Activated CD4-positive, alpha-beta T cell treated with anti-CD3 and anti-CD28 coated beads, Interleukin-2, amount 50 U/mL, for 24 hours (primary cell): ENCODE results near the gene SLC16A9.

Experiments
- DNase-seq, 2 donors: peaks; one replicate each; pipeline ENCODE4 v3.0.0-alpha.2; 2020; ENCODE audit warnings: low read depth in 1 of 2, low spot score in 1 of 2

The SLC16A9 gene

DNA sequence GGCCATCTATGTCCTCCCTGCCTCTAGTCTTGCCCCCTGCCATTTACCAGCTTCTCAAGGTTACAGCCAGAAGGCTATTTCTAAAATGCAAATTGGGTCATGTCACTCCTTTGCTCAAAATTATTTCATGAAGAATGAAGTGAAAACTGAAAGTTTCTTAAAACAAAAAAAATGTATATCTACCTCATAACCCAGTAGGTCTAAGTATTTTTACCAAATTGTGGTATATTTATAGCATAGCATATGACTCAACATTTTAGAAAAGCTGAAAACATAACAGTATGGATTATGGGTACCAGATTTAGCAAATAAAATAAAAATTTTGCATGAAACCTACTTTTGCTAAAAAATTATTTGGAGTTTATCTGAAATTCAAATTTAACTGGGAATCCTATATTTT, 78.4 kb downstream of the SLC16A9 start:
- DNase-seq, result no peak

DNA sequence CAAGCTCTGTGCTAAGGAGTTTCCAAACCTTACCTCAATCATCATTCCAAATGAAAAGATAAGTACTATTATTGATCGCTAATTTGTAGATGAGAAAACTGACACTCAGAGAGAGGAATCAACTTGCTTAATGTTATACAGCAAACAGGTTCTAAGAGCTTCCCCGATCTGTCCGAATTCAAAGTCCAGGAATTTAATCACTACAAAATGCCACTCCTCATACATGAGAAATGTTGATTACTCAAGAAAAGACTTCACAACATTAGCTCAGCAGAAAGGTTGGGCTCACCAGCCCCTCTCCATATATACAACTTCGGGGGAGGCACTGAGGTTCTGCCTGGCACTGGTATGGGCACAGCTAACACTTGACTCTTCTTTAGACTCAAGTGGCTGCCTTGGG, 80.7 kb downstream of the SLC16A9 start:
- no peak for DNase-seq

DNA sequence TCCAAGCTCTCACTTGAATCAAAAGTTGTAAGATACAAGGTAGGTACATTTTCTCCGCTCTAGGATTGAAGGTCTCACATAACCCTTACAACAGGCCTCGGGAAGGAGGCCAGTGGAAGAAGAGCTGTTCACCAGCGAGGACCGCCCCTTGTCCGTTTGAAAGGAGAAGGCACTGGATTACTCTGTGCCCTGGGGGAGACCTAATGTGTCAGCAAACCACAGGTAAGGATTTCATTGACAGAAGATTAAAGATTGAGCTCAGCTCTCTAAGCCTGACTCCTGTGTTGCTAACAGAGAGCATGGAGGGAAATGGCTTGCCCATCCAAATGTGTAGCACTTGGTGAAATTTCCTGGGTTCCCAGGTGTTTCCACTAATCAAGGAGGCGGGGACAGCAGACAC, 81.2 kb downstream of the SLC16A9 start:
- no peak for DNase-seq

DNA sequence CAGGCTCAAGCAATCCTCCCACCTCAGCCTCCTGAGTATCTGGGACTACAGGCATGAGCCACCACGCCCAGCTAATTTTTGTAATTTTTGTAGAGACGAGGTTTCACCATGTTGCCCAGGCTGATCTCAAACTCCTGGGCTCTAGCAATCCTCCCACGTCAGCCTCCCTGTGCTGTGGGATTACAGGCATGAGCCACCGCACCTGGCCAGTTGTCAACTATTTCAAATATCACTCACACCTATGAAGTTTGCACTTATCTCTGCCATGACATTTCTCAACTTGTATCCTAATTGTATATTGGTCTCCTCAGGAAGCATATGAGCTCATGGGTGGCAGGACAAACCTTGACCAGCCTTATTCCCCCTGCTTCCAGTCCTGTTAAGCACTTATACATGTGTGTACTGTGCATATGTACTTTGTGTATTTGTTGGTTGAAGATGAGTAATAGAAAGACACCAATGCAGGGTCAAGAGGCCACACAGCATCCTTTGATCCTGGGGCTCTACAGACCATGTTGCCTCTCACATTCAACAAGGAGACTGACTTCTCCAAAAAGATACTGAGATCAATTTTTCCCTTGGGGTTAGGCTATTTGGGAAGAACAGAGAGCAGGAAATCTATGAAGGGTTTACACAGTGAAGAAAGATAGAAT, 82.2 kb downstream of the SLC16A9 start:
- no peak for DNase-seq

DNA sequence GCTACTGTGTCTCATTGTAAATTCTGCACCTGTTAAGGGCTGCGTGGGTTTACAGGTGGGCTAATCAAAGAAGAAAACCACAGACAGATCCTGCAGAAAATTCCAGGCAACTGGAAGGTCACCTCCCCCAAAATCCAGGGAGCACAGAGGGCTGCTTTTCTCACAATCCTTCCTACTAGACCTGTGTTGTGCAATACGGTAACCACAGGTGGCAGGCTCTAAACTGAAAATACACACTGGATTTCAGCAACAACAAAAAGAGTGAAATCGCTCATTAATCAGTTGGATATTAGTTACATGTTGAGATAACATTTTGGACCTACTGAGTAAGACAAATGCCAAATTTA, 83.2 kb downstream of the SLC16A9 start:
- DNase-seq, result no peak

DNA sequence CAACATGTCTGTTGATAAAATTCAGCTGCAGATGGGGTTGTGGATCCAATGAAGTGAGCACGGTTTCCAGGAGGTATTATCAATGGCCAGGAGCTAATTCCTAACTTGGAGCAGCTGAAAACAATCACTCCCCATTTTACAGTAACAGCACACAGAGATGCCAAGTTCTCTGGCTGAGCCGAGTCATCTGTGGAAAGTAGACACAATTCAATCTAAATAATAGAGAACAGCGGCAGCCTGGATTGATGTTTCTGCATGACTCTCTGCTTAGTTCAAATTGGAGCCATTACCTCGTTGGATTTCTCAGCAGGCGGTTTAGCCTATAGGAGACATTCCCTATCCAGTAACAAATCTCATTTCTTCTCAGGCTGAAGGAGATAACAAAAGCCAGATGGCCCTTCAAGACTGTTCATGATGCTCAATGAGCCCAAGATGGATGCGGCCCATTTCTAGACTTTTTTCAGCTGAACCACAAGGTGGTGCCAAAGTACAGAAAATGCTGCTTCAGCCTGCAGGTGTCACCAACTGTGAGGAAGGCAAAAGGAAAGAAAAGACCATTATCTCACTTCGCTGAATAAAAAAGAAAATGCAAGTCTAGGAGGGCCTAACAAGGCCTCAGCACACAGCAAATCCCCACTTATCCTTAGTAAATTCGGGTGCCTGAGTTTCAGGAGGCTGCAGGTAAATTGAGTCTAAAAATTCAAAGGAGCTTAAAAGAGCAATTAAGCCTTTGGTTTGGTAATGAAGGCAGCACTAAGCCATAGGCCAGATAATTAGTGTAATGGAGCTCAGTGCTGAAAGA, 83.7 kb downstream of the SLC16A9 start:
- DNase-seq, result peak; percentile 4 to 51

DNA sequence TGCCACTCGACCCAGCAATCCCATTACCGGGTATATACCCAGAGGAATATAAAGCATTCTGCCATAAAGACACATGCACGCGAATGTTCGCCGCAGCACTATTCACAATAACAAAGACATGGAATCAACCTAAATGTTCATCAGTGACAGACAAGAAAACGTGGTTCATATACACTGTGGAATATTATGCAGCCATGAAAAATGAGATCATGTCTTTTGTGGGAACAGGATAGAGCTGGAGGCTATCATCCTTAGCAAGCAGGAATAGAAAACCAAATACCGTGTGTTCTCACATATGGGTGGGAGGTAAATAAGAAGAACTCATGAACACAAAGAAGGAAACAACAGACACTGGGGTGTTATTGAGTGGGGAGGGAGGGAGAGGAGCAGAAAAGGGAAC, 84.7 kb downstream of the SLC16A9 start:
- no peak for DNase-seq

DNA sequence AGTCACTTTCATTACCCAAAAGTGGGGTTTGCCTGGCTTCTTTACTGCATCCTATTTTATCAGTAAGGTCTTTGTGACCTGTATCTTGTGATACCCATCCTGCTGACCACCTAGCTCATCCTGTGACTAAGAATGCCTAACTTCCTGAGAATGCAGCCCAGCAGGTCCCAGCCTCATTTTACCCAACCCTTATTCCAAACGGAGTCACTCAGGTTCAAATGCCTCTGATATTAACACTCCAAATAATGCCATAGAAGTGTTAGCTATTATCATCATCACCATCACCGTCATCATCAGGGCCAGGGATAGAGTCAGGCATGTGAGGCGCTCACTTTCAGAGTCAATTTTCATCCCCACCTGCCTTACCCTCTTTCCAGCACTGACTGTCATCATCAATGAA, 85.5 kb downstream of the SLC16A9 start:
- no peak for DNase-seq

DNA sequence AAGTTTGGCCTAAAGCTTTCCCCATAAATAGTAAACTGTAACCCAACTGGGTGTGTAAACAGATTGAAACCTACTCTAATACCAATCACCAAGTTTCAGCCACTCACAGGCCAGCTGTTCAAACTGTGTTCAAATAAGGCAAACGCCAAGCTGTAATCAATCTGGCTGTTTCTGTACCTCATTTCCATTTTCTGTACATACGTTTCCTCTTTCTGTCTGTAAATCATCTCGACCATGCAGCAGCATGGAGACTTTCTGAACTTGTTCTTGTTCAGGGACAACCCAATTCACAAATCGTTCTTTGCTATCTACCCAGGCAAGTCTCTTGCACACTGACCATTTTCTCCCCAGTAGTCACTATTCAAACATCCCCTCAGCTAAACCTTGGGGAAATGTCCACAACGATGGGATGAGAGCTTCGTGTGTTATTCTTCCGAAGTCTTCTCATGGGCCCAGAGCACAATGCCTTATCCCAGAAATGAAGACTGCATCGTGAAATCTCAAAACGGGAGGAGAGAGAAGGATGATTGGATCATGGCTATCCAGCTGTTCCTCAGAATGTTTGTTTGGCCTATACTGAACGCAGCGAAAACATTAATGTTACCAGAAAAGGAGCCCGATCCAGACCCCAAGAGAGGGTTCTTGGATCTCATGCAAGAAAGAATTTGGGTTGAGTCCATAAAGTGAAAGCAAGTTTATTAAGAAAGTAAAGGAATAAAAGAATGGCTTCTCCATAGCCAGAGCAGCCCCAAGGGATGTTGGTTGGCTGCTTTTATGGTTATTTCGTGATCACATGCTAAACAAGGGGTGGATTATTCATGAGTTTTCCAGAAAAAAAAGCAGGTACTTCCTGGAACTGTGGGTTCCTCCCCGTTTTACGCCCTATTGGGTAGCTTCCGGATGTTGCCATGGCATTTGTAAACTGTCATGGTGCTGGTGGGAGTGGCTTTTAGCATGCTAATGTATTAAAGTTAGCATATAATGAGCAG, 86.2 kb downstream of the SLC16A9 start:
- DNase-seq, result no peak

DNA sequence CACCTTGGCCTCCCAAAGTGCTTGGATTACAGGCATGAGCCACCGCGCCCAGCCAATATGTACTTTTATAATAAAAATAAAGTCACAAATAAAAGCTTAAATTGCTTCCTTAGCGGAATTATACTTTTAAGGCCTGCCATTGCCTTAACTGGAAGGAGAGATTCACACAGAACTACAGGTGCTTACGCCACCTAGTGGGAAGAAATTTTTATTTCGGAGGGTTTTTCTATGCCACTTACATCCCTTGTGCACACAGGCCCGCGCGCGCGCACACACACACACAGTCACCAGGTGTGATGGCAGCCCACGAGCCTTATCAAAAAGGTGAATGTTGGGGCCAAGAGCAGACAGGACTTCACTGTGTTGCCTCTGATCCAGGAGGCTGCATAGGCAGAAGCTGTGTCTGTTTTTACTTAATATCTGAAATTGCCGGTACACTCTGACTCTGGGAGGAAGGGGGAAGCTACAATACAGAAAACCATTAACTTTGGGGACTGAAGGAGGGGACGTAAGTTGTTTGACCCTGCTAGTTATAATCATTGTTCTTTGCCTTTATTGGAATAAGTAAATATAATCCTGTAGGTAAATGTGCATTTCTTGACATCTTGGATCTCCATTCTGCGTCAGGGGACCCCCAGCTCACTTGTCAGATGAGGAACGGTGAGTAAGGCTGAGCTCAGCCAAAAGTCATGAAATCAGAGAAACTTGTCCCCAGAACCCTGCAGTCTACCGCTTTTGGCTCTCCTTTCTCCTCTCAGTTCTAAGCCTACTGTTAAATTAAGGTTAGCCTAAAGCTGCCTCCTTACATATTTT, 87.1 kb downstream of the SLC16A9 start:
- DNase-seq, result peak in 1 of 2 donors; percentile 11

DNA sequence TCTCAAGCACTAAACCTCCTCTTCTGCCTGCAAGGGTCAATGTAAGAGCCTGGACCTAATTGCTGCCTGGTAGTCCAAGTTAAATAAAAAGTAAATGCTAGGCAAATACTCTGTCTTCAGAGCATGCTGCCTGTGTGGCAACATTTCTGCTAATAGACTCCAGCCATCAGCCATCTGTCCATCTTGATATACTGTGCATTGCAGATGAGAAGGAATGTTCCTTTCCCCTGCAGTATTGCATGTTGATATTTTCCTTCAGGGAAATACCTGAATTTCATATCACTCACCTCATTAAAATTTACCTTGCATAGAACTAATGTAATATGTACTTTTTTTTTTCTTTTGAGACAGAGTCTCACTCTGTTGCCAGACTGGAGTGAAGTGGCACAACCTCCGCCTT, 87.9 kb downstream of the SLC16A9 start:
- no peak for DNase-seq

DNA sequence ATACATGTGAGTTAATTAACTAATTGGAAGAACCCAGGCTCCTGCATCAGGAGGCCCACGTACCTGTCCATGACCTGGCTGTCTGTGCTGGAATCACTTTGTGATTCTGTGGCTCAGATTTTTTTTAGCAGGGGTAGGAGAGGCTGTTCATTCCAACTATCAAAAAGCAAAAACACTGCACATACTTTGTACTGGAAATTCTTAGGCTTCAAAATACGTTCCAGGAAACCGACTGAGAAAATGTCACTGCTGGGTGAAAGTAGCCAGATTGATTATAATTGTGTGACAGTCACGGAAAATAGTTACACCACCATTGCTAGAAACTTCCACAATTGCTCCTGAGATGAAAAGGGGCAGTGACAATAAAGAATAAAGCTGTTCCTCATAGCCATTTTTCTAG, 91.0 kb downstream of the SLC16A9 start:
- DNase-seq, result no peak

DNA sequence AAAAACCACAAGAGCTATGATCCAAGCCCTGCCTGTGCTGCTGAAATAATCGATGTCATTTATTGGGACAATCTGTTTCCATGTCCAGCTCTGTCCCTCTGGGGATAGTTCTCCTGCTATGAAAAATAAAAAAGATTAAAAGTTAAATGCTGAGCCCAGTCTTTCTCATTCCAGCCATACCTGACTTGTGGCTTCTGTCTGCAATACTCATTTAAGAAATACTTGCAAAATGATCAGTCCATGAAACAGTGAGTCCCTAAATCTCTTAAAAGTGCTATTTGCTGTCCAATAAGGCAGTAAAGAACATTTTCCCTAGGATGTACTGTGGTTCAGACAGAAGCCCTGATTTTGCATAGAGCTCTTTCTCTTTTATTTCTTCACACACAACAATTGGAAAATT, 91.7 kb downstream of the SLC16A9 start:
- no peak for DNase-seq

DNA sequence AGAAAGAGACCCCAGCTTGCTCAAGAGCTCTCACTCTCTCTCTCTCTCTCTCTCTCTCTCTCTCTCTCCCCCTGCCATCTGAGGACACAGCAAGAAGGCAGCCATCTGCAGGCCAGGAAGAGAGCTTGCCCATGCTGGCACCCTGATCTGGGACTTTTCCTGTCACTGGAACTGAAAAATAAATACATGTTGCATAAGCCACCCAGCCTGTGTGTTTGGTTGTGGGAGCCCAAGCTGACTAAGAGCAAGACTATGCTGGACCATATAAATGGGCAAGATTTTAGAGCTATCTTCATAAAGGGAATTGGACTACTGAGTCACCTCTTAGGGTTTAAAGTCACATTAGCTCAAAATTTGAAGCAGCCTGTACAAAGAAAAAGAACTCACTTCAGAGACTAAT, 98.6 kb downstream of the SLC16A9 start:
- no peak for DNase-seq

DNA sequence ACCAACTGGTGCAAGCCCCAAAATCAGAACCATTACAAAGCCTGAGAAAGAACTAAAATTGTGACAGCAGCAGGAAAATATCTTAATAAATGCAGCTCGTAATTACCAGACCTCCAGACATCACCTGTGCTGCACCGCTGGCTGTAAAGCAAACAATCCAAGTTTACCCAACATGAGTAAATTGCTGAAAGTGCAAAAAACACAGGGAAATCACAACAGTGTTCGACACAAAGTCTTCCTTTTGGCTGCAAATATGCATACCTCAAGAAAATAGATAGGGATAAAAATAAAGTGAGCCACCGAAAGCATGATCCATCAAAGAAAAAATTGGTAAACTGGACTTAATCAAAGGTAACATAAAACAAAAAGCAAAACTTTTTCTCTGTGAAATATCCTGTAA, 101.7 kb downstream of the SLC16A9 start:
- DNase-seq, result no peak

DNA sequence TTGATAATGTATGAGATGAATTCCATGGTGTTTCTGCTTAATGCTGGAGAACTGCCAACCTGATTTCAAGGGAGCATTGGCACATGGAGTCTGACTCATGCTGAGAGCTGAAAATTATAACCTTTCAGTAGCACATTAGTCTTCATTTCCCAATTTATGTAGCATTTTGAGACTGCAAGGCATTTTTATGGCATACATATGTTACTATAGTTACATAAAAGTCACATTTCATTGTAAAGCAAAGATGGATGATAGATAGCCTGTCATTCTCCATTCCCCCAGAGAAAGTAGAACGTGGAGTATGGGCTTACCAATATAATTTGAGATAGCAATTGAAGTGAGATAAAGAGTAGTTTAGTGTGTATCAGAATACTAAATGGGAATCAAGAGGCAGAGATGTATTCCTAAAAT, 103.1 kb downstream of the SLC16A9 start:
- no peak for DNase-seq

DNA sequence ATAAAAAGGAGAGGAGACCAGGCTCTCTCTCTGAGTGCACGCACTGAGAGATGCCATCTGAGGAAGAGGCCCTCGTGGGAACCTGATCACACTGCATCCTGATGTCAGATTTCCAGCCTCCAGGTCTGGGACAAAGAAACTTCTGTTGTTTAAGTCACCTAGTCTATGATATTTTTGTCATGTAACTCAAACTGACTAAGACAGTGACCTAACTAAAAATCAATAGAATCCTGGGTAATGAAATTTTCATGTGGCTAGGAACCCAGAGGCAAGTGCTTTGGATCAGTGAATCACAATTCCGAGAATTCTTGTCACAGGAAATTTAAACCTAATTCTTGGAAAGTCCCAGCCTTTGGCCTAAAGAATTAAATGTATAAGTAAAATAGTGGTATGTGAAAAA, 107.7 kb downstream of the SLC16A9 start:
- DNase-seq, result no peak
